ENCODE data around the gene OR2F1.

Gene OR2F1

GRCh38 chr7:143910473-143911248 is 44.0 kb upstream of the OR2F1 start:
- DNase-seq (ENCODE audit: low read depth) = no peak
- TF ChIP-seq CTCF (IDR thresholded peaks at IDR 0.05; ENCODE audit: low read depth, low read length, missing control alignments) = no peak
- in situ Hi-C loops (cut with HindIII; ENCODE audit: low sequenced_read_pairs) = no loop called here
- no peak overlapping the region for H3K4me3 ChIP-seq (ENCODE audit: low read depth, low read length)

GRCh38 chr7:143913945-143914615 is 40.6 kb upstream of the OR2F1 start:
- H3K4me3 ChIP-seq (ENCODE audit: low read depth, low read length) = no peak overlapping the region
- no peak for TF ChIP-seq CTCF (IDR thresholded peaks at IDR 0.05; ENCODE audit: low read depth, low read length, missing control alignments)
- in situ Hi-C loops (cut with HindIII; ENCODE audit: low sequenced_read_pairs) = no loop called here
- DNase-seq (ENCODE audit: low read depth) = no peak

- in situ Hi-C loops (cut with HindIII; ENCODE audit: low sequenced_read_pairs) = no loop called here
- DNase-seq (ENCODE audit: low read depth) = no peak
- H3K4me3 ChIP-seq (ENCODE audit: low read depth, low read length) = no peak overlapping the region
- TF ChIP-seq CTCF (IDR thresholded peaks at IDR 0.05; ENCODE audit: low read depth, low read length, missing control alignments) = no peak
Measured at GRCh38 chr7:143914938-143915652, 39.5 kb upstream of the OR2F1 start.

GRCh38 chr7:143924851-143925250 is 29.8 kb upstream of the OR2F1 start:
- no peak for DNase-seq (ENCODE audit: low read depth)
- no peak overlapping the region for H3K4me3 ChIP-seq (ENCODE audit: low read depth, low read length)
- in situ Hi-C loops (cut with HindIII; ENCODE audit: low sequenced_read_pairs) = no loop called here
- no peak for TF ChIP-seq CTCF (IDR thresholded peaks at IDR 0.05; ENCODE audit: low read depth, low read length, missing control alignments)

- in situ Hi-C loops (cut with HindIII; ENCODE audit: low sequenced_read_pairs) = no loop called here
- H3K4me3 ChIP-seq (ENCODE audit: low read depth, low read length) = no peak overlapping the region
- no peak for DNase-seq (ENCODE audit: low read depth)
- TF ChIP-seq CTCF (IDR thresholded peaks at IDR 0.05; ENCODE audit: low read depth, low read length, missing control alignments) = no peak
Measured at GRCh38 chr7:143929224-143929920, 25.3 kb upstream of the OR2F1 start.

GRCh38 chr7:143931739-143932138 is 22.9 kb upstream of the OR2F1 start:
- in situ Hi-C loops (cut with HindIII; ENCODE audit: low sequenced_read_pairs) = no loop called here
- no peak overlapping the region for H3K4me3 ChIP-seq (ENCODE audit: low read depth, low read length)
- no peak for DNase-seq (ENCODE audit: low read depth)
- no peak for TF ChIP-seq CTCF (IDR thresholded peaks at IDR 0.05; ENCODE audit: low read depth, low read length, missing control alignments)
